ENCODE data around the gene SGCB.

SGCB gene

DNA sequence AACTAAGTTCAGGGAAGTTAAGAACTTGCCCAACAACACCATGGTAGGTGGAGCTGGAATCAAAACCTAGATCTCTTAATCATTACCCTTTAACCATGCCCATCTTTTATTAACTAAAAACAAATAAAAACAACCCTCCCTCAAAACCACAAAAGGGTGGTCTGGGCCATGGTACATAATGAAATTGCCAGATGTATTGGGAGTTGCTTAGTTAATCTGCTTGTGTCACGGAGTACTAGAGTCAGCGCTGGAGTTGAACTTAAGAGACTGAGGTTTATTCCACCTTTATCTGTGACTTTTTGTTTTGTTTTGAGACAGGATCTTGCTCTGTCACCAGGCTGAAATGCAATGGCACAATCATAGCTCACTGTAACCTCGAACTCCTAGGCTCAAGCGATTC lies 31.2 kb downstream of the SGCB start:
- no peak overlapping the region for H3K4me3 ChIP-seq (ENCODE audit: low read depth, low read length)
- TF ChIP-seq, protein P1, sequence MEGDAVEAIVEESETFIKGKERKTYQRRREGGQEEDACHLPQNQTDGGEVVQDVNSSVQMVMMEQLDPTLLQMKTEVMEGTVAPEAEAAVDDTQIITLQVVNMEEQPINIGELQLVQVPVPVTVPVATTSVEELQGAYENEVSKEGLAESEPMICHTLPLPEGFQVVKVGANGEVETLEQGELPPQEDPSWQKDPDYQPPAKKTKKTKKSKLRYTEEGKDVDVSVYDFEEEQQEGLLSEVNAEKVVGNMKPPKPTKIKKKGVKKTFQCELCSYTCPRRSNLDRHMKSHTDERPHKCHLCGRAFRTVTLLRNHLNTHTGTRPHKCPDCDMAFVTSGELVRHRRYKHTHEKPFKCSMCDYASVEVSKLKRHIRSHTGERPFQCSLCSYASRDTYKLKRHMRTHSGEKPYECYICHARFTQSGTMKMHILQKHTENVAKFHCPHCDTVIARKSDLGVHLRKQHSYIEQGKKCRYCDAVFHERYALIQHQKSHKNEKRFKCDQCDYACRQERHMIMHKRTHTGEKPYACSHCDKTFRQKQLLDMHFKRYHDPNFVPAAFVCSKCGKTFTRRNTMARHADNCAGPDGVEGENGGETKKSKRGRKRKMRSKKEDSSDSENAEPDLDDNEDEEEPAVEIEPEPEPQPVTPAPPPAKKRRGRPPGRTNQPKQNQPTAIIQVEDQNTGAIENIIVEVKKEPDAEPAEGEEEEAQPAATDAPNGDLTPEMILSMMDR (IDR thresholded peaks at IDR 0.05; ENCODE audit: borderline replicate concordance, insufficient read depth, low read depth, low read length) = no peak

DNA sequence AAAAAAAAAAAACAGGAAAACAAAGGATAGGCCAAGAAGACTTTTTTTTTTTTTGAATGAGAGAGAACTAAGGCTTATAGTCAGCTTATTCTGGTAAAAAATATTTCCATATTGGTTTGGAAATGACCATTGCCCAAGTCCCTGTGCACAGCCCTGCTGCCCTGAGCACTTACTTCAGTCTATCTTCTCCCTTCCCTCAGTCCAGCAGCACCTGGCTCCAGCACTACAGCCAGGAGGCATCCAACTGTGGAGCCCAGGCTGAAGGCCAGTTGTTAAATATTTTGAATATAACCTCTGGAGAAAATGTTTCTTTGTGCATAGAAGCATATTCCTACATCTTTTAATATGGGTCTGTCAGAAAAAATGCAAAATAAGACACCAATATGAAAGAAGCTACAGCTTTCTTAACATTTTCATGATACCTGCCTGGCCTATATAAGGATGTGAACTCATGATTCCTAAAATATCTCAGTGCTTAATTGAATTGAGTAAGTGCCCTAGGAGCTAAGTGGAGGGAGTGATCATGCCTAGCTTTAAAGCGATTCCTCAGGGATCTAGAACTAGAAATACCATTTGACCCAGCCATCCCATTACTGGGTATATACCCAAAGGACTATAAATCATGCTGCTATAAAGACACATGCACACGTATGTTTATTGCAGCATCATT lies 32.4 kb downstream of the SGCB start:
- H3K4me3 ChIP-seq (ENCODE audit: low read depth, low read length) = no peak overlapping the region
- TF ChIP-seq, protein P1 (IDR thresholded peaks at IDR 0.05; ENCODE audit: borderline replicate concordance, insufficient read depth, low read depth, low read length) = no peak

DNA sequence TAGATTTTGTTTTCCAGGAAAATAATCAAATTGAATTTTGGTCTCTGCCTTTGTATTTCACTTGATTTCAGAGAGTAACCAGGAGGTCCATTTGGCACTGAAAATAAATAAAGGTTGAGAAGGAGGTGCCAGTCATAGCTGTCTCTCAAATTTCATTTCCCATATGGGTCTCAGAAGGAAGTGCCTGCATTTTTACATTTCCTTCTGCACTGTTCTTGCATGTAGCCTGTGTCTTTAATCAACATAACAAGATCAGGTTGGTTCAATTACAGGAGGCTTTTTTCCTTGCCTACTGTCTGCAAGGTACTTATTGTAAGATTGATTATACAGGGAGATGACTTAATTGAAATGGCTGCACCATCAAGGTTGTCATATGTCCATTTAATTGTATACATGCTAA lies 33.7 kb downstream of the SGCB start:
- no peak overlapping the region for H3K4me3 ChIP-seq (ENCODE audit: low read depth, low read length)
- TF ChIP-seq, protein P1 (IDR thresholded peaks at IDR 0.05; ENCODE audit: borderline replicate concordance, insufficient read depth, low read depth, low read length) = no peak

DNA sequence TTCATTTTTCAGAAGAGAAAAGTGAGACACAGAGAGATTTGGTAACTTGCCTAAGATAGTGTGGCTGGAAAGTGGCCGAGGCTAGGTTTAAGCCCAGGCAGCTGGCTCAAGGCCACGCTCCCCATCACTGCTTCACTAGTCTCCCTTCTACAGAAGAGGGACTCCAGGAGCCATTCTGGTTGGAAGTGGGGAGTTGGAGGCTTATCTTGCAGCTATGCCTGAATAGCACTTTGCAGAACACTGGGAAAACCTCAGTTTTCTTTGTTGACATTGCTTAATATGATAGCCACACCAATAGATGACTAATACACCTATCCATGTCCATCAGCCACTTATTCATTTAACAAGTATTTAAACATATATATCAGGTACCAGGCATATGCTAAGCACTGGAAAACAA lies 36.5 kb downstream of the SGCB start:
- TF ChIP-seq, protein P1 (IDR thresholded peaks at IDR 0.05; ENCODE audit: borderline replicate concordance, insufficient read depth, low read depth, low read length) = no peak

GRCh38 chr4:51999250-51999649 lies 38.8 kb downstream of the SGCB start:
- no peak overlapping the region for H3K4me3 ChIP-seq (ENCODE audit: low read depth, low read length)
- TF ChIP-seq, protein P1 (IDR thresholded peaks at IDR 0.05; ENCODE audit: borderline replicate concordance, insufficient read depth, low read depth, low read length) = no peak

More for the DNA sequence above, 36.5 kb downstream of the SGCB start:
- no peak overlapping the region for H3K4me3 ChIP-seq (ENCODE audit: low read depth, low read length)

DNA sequence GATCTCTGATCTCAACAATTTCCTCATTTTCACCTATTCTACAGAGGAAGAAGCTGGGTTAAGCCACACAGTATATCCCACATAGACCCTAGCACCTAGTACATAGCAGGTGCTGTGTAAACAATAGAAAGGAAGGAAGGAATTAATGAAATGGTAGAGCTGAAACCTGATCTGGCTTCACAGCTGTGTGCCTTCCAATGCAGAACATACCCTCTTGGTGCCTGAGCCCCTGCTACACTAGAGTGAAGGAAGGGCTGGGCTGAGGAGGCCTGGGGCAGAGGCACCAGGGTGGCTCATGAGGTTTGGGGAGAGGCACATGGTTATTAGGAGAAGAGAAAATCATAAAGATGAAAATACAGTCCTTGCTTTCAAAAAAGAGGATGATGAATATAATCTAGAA lies 39.3 kb downstream of the SGCB start:
- H3K4me3 ChIP-seq (ENCODE audit: low read depth, low read length) = no peak overlapping the region

DNA sequence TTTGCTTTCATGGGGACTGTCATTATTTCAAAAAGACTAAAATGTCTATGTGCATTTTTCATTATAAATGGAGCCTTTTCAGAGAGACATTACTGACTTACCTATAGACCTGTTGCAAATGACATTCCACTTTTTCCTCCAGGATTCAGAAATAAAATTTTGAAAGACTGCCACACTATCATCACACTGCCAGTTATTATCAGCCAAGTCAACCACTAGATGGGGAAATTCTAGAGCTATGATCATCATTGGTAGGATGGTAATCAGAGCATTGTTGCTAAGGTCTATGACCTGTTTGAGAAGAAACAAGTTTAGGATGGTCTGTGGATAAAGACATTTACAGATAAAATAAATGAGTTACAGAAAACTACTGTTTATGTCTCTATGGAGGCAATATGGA lies 40.5 kb downstream of the SGCB start:
- H3K4me3 ChIP-seq (ENCODE audit: low read depth, low read length) = no peak overlapping the region
- TF ChIP-seq, protein P1 (IDR thresholded peaks at IDR 0.05; ENCODE audit: borderline replicate concordance, insufficient read depth, low read depth, low read length) = no peak

More for the DNA sequence above, 39.3 kb downstream of the SGCB start:
- TF ChIP-seq, protein P1 (IDR thresholded peaks at IDR 0.05; ENCODE audit: borderline replicate concordance, insufficient read depth, low read depth, low read length) = no peak
